Ovary (tissue), 9 donors: ENCODE measurements around the gene MRPL10. TPM values are rescaled to one million over a fixed set of nuclear protein-coding genes. Genes with fewer than 3 reads are reported as not detected.
A peak's percentile ranks its signal among the peaks of the same experiment; 100 is the strongest.

Source experiments
- DNase-seq, 5 donors: peaks; one replicate each; pipeline ENCODE4 v3.0.0-alpha.2; 2019 to 2020
- H3K27ac ChIP-seq, 2 donors: fragments of 200-600 bp; one replicate each; pipeline versions ENCODE4 v1.5.1 to v1.8.0; 2019 to 2022
- H3K27me3 ChIP-seq: fragments of 200-600 bp; one replicate; pipeline ENCODE4 v1.8.0; 2022
- H3K36me3 ChIP-seq: fragments of 200-600 bp; sonication (generic); one replicate; pipeline ENCODE4 v1.5.1; 2019
- H3K4me1 ChIP-seq: one replicate; pipeline ENCODE4 v1.8.1; 2013; ENCODE audit warnings: mild to moderate bottlenecking, moderate library complexity; ENCODE audit not compliant: insufficient read depth
- H3K4me3 ChIP-seq: fragments of 200-600 bp; sonication (generic); one replicate; pipeline ENCODE4 v1.5.1; 2017
- H3K9me3 ChIP-seq, 2 donors: fragments of 200-600 bp in 1 of 2; sonication (generic) in 1 of 2; one replicate each; pipeline versions ENCODE4 v1.5.1 to v1.8.1; 2013 to 2019; ENCODE audit warnings: mild to moderate bottlenecking in 1 of 2, moderate library complexity in 1 of 2
- EP300 ChIP-seq: sonication (generic); formaldehyde crosslinking; IDR thresholded peaks from one replicate; pipeline ENCODE4 v1.6.1; 2017; ENCODE audit warnings: antibody characterized with exemption
- POLR2A ChIP-seq: fragments of 450-650 bp; IDR thresholded peaks from one replicate; pipeline ENCODE4 v1.6.1; 2017; ENCODE audit warnings: antibody characterized with exemption, mild to moderate bottlenecking, moderate library complexity
- WGBS, 3 donors: extraction: QIAGEN DNeasy Blood & Tissue Kit in 1 of 3; methylation state at CpG; one replicate each; pipeline versions ENCODE4 v1.1.5 to v1.1.7; 2013 to 2017; 5-methylcytosine and 5-hydroxymethylcytosine counted together
- intact Hi-C, 4 donors: fragments of 100-400 bp; cut with DNase I; formaldehyde crosslinking; loops; one replicate each; pipeline versions ENCODE4 v1.11.0 to v1.15.1; 2022 to 2023
- polyA plus RNA-seq, 2 donors: library from polyadenylated mRNA; stranded (reverse); fragments of 200-250 nt in 1 of 2; fragments of 350-450 nt in 1 of 2; fragmentation: Illumina TruSeq in 1 of 2; extraction: RNeasy Lipid Tissue Mini Kit (QIAGEN cat#74804) in 1 of 2; gene quantifications; one replicate each; pipeline ENCODE4 v1.2.3, GENCODE V29; 2013 to 2014
- total RNA-seq, 7 donors: library from RNA; depleted of rRNA in 2 of 7; stranded (reverse); fragments of >200 nt in 2 of 7; fragmentation: NEBNext Ultra II Directional in 3 of 7; extraction: Animal tissue kit (Norgen Biotek cat#: 25700) in 3 of 7; gene quantifications; one replicate each; pipeline versions ENCODE4 v1.1.0 to v1.2.4, GENCODE V29; 2016 to 2023
- TF ChIP-seq, protein P1 (sequence below), 3 donors: fragments of 450-650 bp in 2 of 3; fragments of 200-600 bp in 1 of 3; IDR thresholded peaks; one replicate each; pipeline versions ENCODE4 v1.5.1 to v1.8.0; 2016 to 2022; ENCODE audit warnings: antibody characterized with exemption in 3 of 3, mild to moderate bottlenecking in 1 of 3
- donor health status: DM: no; HTN: no; CAD: no; lungs with moderate emphysema.
- donor health status: DM: no; HTN: no; CAD: no.
- donor health status: Bipolar disorder and iron deficiency.
- donor health status: DM: yes; HTN: yes; CAD: no.
- donor health status: DM: no; HTN: no; CAD: no.
- donor health status: DM: yes; HTN: yes; CAD: no.

The MRPL10 gene
- total and polyA plus RNA-seq, 9 donors, result 30.4 to 64.4 (median 48.8) TPM

GRCh38 chr17:47878203-47879027, 47.1 kb upstream of the MRPL10 start:
- no peak overlapping the region for H3K27ac ChIP-seq
- H3K9me3 ChIP-seq, result no peaks in the 10 kb centered on the region
- H3K4me1 ChIP-seq, result no peaks in the 10 kb centered on the region
- no peak overlapping the region for H3K4me3 ChIP-seq
- H3K27me3 ChIP-seq, result no peaks in the 10 kb centered on the region
- 73 to 77% (median 74%) methylated on average over 10 of the region's 10 CpGs for WGBS, 3 donors
- intact Hi-C loops, result no loop called here
- no peaks in the 10 kb centered on the region for H3K36me3 ChIP-seq
- TF ChIP-seq POLR2A (no peak), EP300 (no peak)
- TF ChIP-seq, protein P1, sequence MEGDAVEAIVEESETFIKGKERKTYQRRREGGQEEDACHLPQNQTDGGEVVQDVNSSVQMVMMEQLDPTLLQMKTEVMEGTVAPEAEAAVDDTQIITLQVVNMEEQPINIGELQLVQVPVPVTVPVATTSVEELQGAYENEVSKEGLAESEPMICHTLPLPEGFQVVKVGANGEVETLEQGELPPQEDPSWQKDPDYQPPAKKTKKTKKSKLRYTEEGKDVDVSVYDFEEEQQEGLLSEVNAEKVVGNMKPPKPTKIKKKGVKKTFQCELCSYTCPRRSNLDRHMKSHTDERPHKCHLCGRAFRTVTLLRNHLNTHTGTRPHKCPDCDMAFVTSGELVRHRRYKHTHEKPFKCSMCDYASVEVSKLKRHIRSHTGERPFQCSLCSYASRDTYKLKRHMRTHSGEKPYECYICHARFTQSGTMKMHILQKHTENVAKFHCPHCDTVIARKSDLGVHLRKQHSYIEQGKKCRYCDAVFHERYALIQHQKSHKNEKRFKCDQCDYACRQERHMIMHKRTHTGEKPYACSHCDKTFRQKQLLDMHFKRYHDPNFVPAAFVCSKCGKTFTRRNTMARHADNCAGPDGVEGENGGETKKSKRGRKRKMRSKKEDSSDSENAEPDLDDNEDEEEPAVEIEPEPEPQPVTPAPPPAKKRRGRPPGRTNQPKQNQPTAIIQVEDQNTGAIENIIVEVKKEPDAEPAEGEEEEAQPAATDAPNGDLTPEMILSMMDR (IDR thresholded peaks at IDR 0.05), result no peak
- no peak for DNase-seq

DNA sequence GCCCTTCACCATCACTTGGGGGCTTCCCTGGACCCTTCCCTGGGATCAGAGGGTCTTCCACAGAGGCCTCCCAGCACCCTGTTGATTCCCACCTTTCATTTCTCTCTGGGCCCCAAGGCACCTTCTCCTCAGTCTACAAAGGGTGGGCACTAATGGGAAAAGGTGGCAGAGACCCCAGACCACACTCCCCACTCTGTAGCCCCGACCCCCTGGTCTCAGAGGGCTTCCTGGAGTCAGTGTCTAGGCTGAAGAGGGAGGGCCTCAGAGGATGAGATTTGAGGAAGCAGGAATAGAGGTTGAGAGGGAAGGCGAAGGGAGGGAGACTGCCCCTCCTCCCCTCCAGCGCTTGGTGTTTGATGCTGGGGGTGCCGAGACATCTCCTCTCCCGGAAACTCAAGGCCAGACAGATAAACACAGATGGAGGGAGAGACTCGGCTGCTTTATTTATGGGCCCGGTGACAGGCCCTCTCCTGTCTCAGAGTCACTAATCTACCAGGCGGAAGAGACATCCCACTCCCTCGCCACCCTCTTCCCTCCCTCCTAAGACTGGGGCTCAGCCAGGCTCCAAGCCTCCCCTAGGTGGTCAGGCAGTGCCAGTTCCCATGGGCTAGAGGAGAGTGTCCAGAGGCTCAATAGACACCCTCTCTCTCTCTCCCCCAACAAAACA, 46.2 kb upstream of the MRPL10 start:
- Histone ChIP-seq H3K4me1 (no peaks in the 10 kb centered on the region), H3K36me3 (no peaks in the 10 kb centered on the region), H3K9me3 (no peaks in the 10 kb centered on the region), H3K27ac (no peak overlapping the region), H3K4me3 (no peak overlapping the region), H3K27me3 (no peaks in the 10 kb centered on the region)
- WGBS, 3 donors, result 13 to 30% (median 19%) methylated on average over 9 of the region's 9 CpGs
- no peak for TF ChIP-seq POLR2A
- TF ChIP-seq, protein P1 (IDR thresholded peaks at IDR 0.05), result no peak
- no peak for TF ChIP-seq EP300
- intact Hi-C loops, result no loop called here
- peak in 1 of 5 donors; percentile 65 for DNase-seq

DNA sequence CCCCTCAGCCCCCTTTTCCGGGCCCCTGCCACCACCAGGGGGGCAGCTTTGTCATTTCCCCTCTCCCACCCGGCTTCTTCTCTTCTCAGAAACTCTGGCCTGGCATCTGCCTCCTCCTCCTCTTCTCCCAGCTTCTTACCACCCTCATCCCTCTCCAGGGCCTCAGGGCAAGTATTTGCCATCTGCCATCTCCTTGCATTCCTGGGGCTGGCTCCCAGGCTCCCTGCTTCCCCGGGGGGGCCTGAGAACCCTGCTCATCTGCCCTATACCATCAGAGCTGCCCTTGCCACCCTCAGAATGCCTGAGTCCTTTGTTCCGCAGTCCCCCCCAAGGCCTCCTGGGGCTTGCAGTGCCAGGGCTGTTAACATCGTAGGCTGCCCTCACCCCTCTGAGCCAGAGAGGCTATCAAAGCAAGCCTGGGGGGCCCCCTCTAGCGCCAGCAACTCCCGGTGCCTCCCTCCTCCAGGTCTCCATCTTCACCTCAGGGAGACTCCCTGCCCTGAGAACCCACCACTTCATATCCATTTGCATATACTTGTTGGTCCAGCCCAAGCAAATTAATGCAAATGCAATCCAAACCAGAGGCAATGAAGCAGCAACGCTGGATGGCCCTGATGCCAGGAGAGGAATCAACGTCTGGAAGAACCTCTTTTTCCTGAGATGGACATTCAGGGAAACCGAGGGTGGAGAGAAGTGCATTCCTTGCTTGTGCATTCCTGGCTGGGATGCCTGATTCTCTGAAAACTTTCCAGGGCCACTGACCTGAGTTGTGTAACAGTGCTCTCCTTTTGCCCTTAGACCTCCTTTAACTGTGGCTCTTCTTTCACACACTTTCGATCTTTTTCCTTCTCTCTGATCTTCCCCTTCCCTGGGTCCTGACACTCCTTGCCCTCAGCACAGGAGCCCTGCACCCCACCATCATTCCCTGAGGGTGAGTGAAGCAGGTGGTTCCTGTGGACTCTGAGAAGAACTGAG, 44.0 kb upstream of the MRPL10 start:
- H3K4me3 ChIP-seq, result no peak overlapping the region
- intact Hi-C loops, result no loop called here
- TF ChIP-seq EP300 (no peak), POLR2A (no peak)
- TF ChIP-seq, protein P1 (IDR thresholded peaks at IDR 0.05), result no peak
- 44 to 50% (median 49%) methylated on average over 8 to 11 of the region's 11 CpGs for WGBS, 3 donors
- no peaks in the 10 kb centered on the region for H3K9me3 ChIP-seq
- H3K36me3 ChIP-seq, result no peaks in the 10 kb centered on the region
- no peaks in the 10 kb centered on the region for H3K27me3 ChIP-seq
- H3K27ac ChIP-seq, result no peak overlapping the region
- no peaks in the 10 kb centered on the region for H3K4me1 ChIP-seq
- DNase-seq, result peak in 1 of 5 donors; percentile 35
